HG03565 (cell line): Measurements from ENCODE around the gene INSL4.
A peak's percentile ranks its signal among the peaks of the same experiment; 100 is the strongest.

ENCODE experiments used
- ATAC-seq: cut with Tn5 transposase; IDR thresholded peaks from one replicate; pipeline ENCODE4 v1.9.1; 2021; ENCODE audit warnings: mild to moderate bottlenecking, moderate library complexity; ENCODE audit not compliant: unreplicated experiment

Gene INSL4

GRCh38 chr9:5231212-5231611 lies at the start of gene INSL4:
INSL4 (plus strand) TSS chr9:5231419; CDS start chr9:5231524, 105 bp downstream.
- ATAC-seq = no peak

GRCh38 chr9:5184776-5185175 lies 46.4 kb upstream of the INSL4 start:
- ATAC-seq = no peak

GRCh38 chr9:5185220-5185840 lies 45.9 kb upstream of the INSL4 start, which contains the start of gene INSL6:
INSL6 (minus strand) TSS chr9:5185639; CDS start chr9:5185602, 37 bp downstream.
- no peak for ATAC-seq

GRCh38 chr9:5186416-5187169 lies 44.6 kb upstream of the INSL4 start:
- no peak for ATAC-seq

- ATAC-seq = no peak
Measured at GRCh38 chr9:5188060-5188984, 42.9 kb upstream of the INSL4 start.

GRCh38 chr9:5191985-5192384 lies 39.2 kb upstream of the INSL4 start:
- no peak for ATAC-seq

- ATAC-seq = no peak
Measured at GRCh38 chr9:5193345-5193744, 37.9 kb upstream of the INSL4 start.

GRCh38 chr9:5195463-5195862 lies 35.8 kb upstream of the INSL4 start:
- ATAC-seq = no peak

- ATAC-seq = no peak
Measured at GRCh38 chr9:5205071-5205470, 26.1 kb upstream of the INSL4 start.

- no peak for ATAC-seq
Measured at GRCh38 chr9:5230554-5230953, 665 bp upstream of the INSL4 start.

- ATAC-seq = no peak
Measured at GRCh38 chr9:5263351-5264218, 32.4 kb downstream of the INSL4 start.

- ATAC-seq = no peak
Measured at GRCh38 chr9:5264219-5264595, 33.0 kb downstream of the INSL4 start.

- ATAC-seq = no peak
Measured at GRCh38 chr9:5265939-5266338, 34.7 kb downstream of the INSL4 start.

- no peak for ATAC-seq
Measured at GRCh38 chr9:5269249-5269715, 38.1 kb downstream of the INSL4 start.

GRCh38 chr9:5274770-5275169 lies 43.6 kb downstream of the INSL4 start:
- ATAC-seq = peak; percentile 52

GRCh38 chr9:5278486-5278885 lies 47.3 kb downstream of the INSL4 start:
- peak; percentile 79 for ATAC-seq
